Liver (tissue), 9 donors: ENCODE measurements around the gene NPAS2. TPM values are rescaled to one million over a fixed set of nuclear protein-coding genes. Genes with fewer than 3 reads are reported as not detected.

Source experiments
- DNase-seq: peaks from one replicate; pipeline ENCODE4 v3.0.0-alpha.2; 2017; ENCODE audit warnings: low spot score
- H3K27ac ChIP-seq, 2 donors: one replicate each; pipeline ENCODE4 v1.7.0; 2013; ENCODE audit warnings: inconsistent platforms in 2 of 2, low read length in 2 of 2, control low read depth in 1 of 2, low read depth in 1 of 2, mild to moderate bottlenecking in 1 of 2
- H3K27me3 ChIP-seq, 4 donors: one replicate each; pipeline versions ENCODE4 v1.6.1 to v1.7.0; 2013; ENCODE audit warnings: low read length in 3 of 4, inconsistent platforms in 1 of 4, mild to moderate bottlenecking in 1 of 4, moderate library complexity in 1 of 4; ENCODE audit not compliant: control insufficient read depth in 4 of 4, insufficient read depth in 4 of 4
- H3K36me3 ChIP-seq, 4 donors: one replicate each; pipeline versions ENCODE4 v1.6.1 to v1.7.0; 2013; ENCODE audit warnings: low read length in 3 of 4, mild to moderate bottlenecking in 3 of 4, low read depth in 1 of 4, moderate library complexity in 1 of 4; ENCODE audit not compliant: control insufficient read depth in 4 of 4, insufficient read depth in 3 of 4
- H3K4me1 ChIP-seq, 4 donors: one replicate each; pipeline versions ENCODE4 v1.6.1 to v1.7.0; 2013; ENCODE audit warnings: low read length in 3 of 4, mild to moderate bottlenecking in 3 of 4, moderate library complexity in 1 of 4; ENCODE audit not compliant: control insufficient read depth in 4 of 4, insufficient read depth in 4 of 4
- H3K4me3 ChIP-seq, 3 donors: one replicate each; pipeline versions ENCODE4 v1.6.1 to v1.7.0; 2013; ENCODE audit warnings: low read length in 3 of 3, control low read depth in 1 of 3, low read depth in 1 of 3, mild to moderate bottlenecking in 1 of 3
- H3K9ac ChIP-seq, 2 donors: one replicate each; pipeline ENCODE4 v1.7.0; 2013; ENCODE audit warnings: low read length in 2 of 2, mild to moderate bottlenecking in 2 of 2, moderate library complexity in 2 of 2, control low read depth in 1 of 2, low read depth in 1 of 2
- H3K9me3 ChIP-seq, 4 donors: one replicate each; pipeline versions ENCODE4 v1.6.1 to v1.7.0; 2013; ENCODE audit warnings: low read length in 3 of 4; ENCODE audit not compliant: control insufficient read depth in 4 of 4
- ATF3 ChIP-seq: IDR thresholded peaks from 2 replicates; pipeline ENCODE4 v1.6.1; 2016; ENCODE audit warnings: antibody characterized with exemption
- CTCF ChIP-seq: fragments of 150-350 bp; IDR thresholded peaks from 2 replicates; pipeline ENCODE4 v1.5.1; 2017; ENCODE audit warnings: improper control_type of control experiment, low read depth, low read length; ENCODE audit not compliant: missing input control
- EGR1 ChIP-seq, 2 donors: IDR thresholded peaks; 2 replicates each; pipeline ENCODE4 v1.6.1; 2016 to 2018; ENCODE audit warnings: antibody characterized with exemption in 2 of 2, low read depth in 2 of 2
- FOXA1 ChIP-seq: IDR thresholded peaks from 2 replicates; pipeline ENCODE4 v1.6.1; 2016; ENCODE audit warnings: antibody characterized with exemption
- FOXA2 ChIP-seq: IDR thresholded peaks from 2 replicates; pipeline ENCODE4 v1.6.1; 2016; ENCODE audit warnings: antibody characterized with exemption
- GABPA ChIP-seq, 2 donors: IDR thresholded peaks in 1 of 2; conservative IDR thresholded peaks in 1 of 2; 2 replicates each; pipeline ENCODE4 v1.6.1; 2016; ENCODE audit warnings: antibody characterized with exemption in 2 of 2, mild to moderate bottlenecking in 1 of 2, moderate library complexity in 1 of 2
- HNF4A ChIP-seq, 2 donors: conservative IDR thresholded peaks; 2 replicates each; pipeline ENCODE4 v1.6.1; 2016; ENCODE audit warnings: antibody characterized with exemption in 2 of 2, mild to moderate bottlenecking in 2 of 2
- HNF4G ChIP-seq: IDR thresholded peaks from 2 replicates; pipeline ENCODE4 v1.6.1; 2016; ENCODE audit warnings: antibody characterized with exemption
- JUND ChIP-seq, 2 donors: IDR thresholded peaks; 2 replicates each; pipeline ENCODE4 v1.6.1; 2016; ENCODE audit warnings: antibody characterized with exemption in 2 of 2
- MAX ChIP-seq: IDR thresholded peaks from 2 replicates; pipeline ENCODE4 v1.6.1; 2016; ENCODE audit warnings: antibody characterized with exemption
- NR2F2 ChIP-seq: IDR thresholded peaks from 2 replicates; pipeline ENCODE4 v1.6.1; 2016; ENCODE audit warnings: antibody characterized with exemption
- REST ChIP-seq: IDR thresholded peaks from 2 replicates; pipeline ENCODE4 v1.6.1; 2016; ENCODE audit warnings: antibody characterized with exemption, mild to moderate bottlenecking
- RXRA ChIP-seq, 2 donors: IDR thresholded peaks; 2 replicates each; pipeline ENCODE4 v1.6.1; 2017 to 2018; ENCODE audit warnings: antibody characterized with exemption in 2 of 2, mild to moderate bottlenecking in 1 of 2
- TAF1 ChIP-seq: conservative IDR thresholded peaks from 2 replicates; pipeline ENCODE4 v1.6.1; 2016; ENCODE audit warnings: antibody characterized with exemption, mild to moderate bottlenecking
- YY1 ChIP-seq: IDR thresholded peaks from 2 replicates; pipeline ENCODE4 v1.6.1; 2016; ENCODE audit warnings: antibody characterized with exemption, mild to moderate bottlenecking
- ZBTB33 ChIP-seq: IDR thresholded peaks from 2 replicates; pipeline ENCODE4 v1.6.1; 2016; ENCODE audit warnings: antibody characterized with exemption
- WGBS: extraction: QIAGEN DNeasy Blood & Tissue Kit; methylation state at CpG from one replicate; pipeline ENCODE4 v1.1.7; 2013; 5-methylcytosine and 5-hydroxymethylcytosine counted together
- polyA plus RNA-seq, 2 donors: library from polyadenylated mRNA; stranded (reverse) in 1 of 2; unstranded in 1 of 2; fragments of 200-250 nt in 1 of 2; fragments of >200 nt in 1 of 2; fragmentation: Nextera tagmentation in 1 of 2; extraction: Ambion mirVana in 1 of 2; gene quantifications; one replicate each; pipeline versions ENCODE4 v1.2.1 to v1.2.3, GENCODE V29; 2013 to 2015
- total RNA-seq, 2 donors: library from RNA; depleted of rRNA; stranded (reverse); fragments of >200 nt; gene quantifications; one replicate each; pipeline ENCODE4 v1.2.3, GENCODE V29; 2014
- donor health status: healthy.
- donor health status: healthy.
- donor health status: healthy.
- donor health status: healthy.
- donor health status: healthy.

NPAS2 gene
- total and polyA plus RNA-seq, 4 donors: 0.33 to 24.3 (median 6.6) TPM

GRCh38 chr2:100963026-100963375 is 143.1 kb downstream of the NPAS2 start:
- no peak for TF ChIP-seq ZBTB33
- TF ChIP-seq FOXA1: no peak
- TF ChIP-seq HNF4G: no peak
- no peak for TF ChIP-seq JUND (IDR thresholded peaks at IDR 0.05)
- TF ChIP-seq RXRA (IDR thresholded peaks at IDR 0.05): no peak
- H3K9ac ChIP-seq: no peak overlapping the region
- no peaks in the 10 kb centered on the region for H3K36me3 ChIP-seq
- no peak overlapping the region for H3K4me3 ChIP-seq
- no peak overlapping the region for H3K27ac ChIP-seq
- WGBS: 95% methylated on average over 4 of the region's 4 CpGs
- H3K9me3 ChIP-seq: no peaks in the 10 kb centered on the region
- peaks cover 5 to 7% (median 6%) of the 10 kb centered on the region in 4 donors for H3K4me1 ChIP-seq
- DNase-seq: no peak
- H3K27me3 ChIP-seq: no peaks in the 10 kb centered on the region

GRCh38 chr2:100964222-100964621 is 144.3 kb downstream of the NPAS2 start:
- no peak overlapping the region for H3K4me3 ChIP-seq
- no peak overlapping the region for H3K27ac ChIP-seq
- H3K9me3 ChIP-seq: no peaks in the 10 kb centered on the region
- no peak for DNase-seq
- no peaks in the 10 kb centered on the region for H3K27me3 ChIP-seq
- H3K9ac ChIP-seq: no peak overlapping the region
- no peak for TF ChIP-seq GABPA (IDR thresholded peaks at IDR 0.05 in 1 of 2, conservative IDR thresholded peaks at IDR 0.05 in 1 of 2)
- no peak for TF ChIP-seq ZBTB33
- TF ChIP-seq RXRA (IDR thresholded peaks at IDR 0.05): no peak
- no peak for TF ChIP-seq HNF4G
- no peak for TF ChIP-seq EGR1 (IDR thresholded peaks at IDR 0.05; ENCODE audit: low read depth in 2 of 2)
- TF ChIP-seq REST: no peak
- no peak for TF ChIP-seq CTCF
- no peak for TF ChIP-seq HNF4A (conservative IDR thresholded peaks at IDR 0.05)
- TF ChIP-seq TAF1: no peak
- no peak for TF ChIP-seq ATF3
- TF ChIP-seq NR2F2: no peak
- no peak for TF ChIP-seq MAX
- TF ChIP-seq FOXA2: no peak
- TF ChIP-seq YY1: no peak
- no peak for TF ChIP-seq JUND (IDR thresholded peaks at IDR 0.05)
- no peaks in the 10 kb centered on the region for H3K4me1 ChIP-seq
- WGBS: 90% methylated on average over 12 of the region's 12 CpGs
- H3K36me3 ChIP-seq: peaks cover 0 to 2% (median 0%) of the 10 kb centered on the region in 4 donors
